PC-9 (cell line): ENCODE measurements around the gene LYZL6.

Experiments
- EZH2 ChIP-seq: fragments of 200-600 bp; sonication (generic); IDR thresholded peaks from 2 replicates; pipeline ENCODE4 v1.8.0; 2017; ENCODE audit warnings: antibody characterized with exemption, low read depth
- TF ChIP-seq, protein P1 (sequence below): fragments of 200-600 bp; sonication (generic); conservative IDR thresholded peaks from 2 replicates; pipeline ENCODE4 v1.6.1; 2017; ENCODE audit warnings: mixed run types, antibody characterized with exemption, mild to moderate bottlenecking, moderate library complexity

DNA sequence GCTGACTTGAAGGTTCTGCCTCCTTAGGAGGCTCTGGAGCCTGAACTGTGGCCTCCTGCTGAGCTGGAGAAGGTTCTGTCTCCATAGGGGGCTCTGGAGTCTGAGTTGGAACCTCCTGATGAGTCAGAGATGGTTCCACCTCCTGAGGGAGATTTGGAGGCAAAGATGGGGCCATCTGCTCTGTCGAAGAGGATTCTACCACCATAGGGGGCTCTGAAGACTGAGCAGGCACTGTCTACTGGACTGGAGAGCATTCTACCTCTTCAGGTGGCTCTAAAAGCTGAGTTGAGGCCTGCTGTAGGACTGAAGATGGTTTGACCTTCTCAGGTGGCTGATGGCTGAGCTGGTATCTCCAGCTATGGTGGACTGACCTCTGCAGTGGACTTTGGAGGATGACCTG, 29.2 kb downstream of the LYZL6 start:
- TF ChIP-seq, protein P1, sequence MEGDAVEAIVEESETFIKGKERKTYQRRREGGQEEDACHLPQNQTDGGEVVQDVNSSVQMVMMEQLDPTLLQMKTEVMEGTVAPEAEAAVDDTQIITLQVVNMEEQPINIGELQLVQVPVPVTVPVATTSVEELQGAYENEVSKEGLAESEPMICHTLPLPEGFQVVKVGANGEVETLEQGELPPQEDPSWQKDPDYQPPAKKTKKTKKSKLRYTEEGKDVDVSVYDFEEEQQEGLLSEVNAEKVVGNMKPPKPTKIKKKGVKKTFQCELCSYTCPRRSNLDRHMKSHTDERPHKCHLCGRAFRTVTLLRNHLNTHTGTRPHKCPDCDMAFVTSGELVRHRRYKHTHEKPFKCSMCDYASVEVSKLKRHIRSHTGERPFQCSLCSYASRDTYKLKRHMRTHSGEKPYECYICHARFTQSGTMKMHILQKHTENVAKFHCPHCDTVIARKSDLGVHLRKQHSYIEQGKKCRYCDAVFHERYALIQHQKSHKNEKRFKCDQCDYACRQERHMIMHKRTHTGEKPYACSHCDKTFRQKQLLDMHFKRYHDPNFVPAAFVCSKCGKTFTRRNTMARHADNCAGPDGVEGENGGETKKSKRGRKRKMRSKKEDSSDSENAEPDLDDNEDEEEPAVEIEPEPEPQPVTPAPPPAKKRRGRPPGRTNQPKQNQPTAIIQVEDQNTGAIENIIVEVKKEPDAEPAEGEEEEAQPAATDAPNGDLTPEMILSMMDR, result no peak
- no peak for TF ChIP-seq EZH2
